K562 (cell line): ENCODE measurements around the gene ARHGAP4. TPM values are rescaled to one million over a fixed set of nuclear protein-coding genes. Genes with fewer than 3 reads are reported as not detected.
A peak's percentile ranks its signal among the peaks of the same experiment; 100 is the strongest.

Experiments used
- BMI1 ChIP-seq: fragments of 150-350 bp; IDR thresholded peaks from 2 replicates; pipeline ENCODE4 v1.6.1; 2014; ENCODE audit warnings: low read length
- CBX3 ChIP-seq, 2 experiments: IDR thresholded peaks; 1 replicate in 1 of 2; 2 replicates in 1 of 2; pipeline ENCODE4 v1.6.1; 2012; ENCODE audit warnings: inconsistent platforms in 2 of 2, low read length in 2 of 2, borderline replicate concordance in 1 of 2, control low read depth in 1 of 2
- CC2D1A ChIP-seq: fragments of 450-650 bp; IDR thresholded peaks from 2 replicates; pipeline ENCODE4 v1.6.1; 2017; ENCODE audit warnings: mild to moderate bottlenecking
- CSDE1 ChIP-seq, 2 experiments: fragments of 450-650 bp; IDR thresholded peaks; 2 replicates each; pipeline ENCODE4 v1.6.1; 2016; ENCODE audit warnings: mild to moderate bottlenecking in 1 of 2
- DACH1 ChIP-seq: fragments of 450-650 bp; IDR thresholded peaks from 2 replicates; pipeline ENCODE4 v1.6.1; 2018; ENCODE audit not compliant: partially characterized antibody
- E2F6 ChIP-seq, 2 experiments: IDR thresholded peaks; 2 replicates each; pipeline ENCODE4 v1.6.1; 2011; ENCODE audit warnings: borderline replicate concordance in 1 of 2, control low read depth in 1 of 2, low read depth in 1 of 2, low read length in 1 of 2, mild to moderate bottlenecking in 1 of 2, mixed read lengths in 1 of 2, moderate library complexity in 1 of 2; ENCODE audit not compliant: insufficient read depth in 1 of 2, insufficient read length in 1 of 2, poor library complexity in 1 of 2, severe bottlenecking in 1 of 2; ENCODE audit errors: extremely low read depth in 1 of 2
- FOXJ2 ChIP-seq: fragments of 200-800 bp; sonication (Bioruptor generic); IDR thresholded peaks from 2 replicates; pipeline ENCODE4 v1.6.1; 2016; ENCODE audit warnings: missing genetic modification characterization, missing compliant biosample characterization
- FOXJ3 ChIP-seq: sonication (generic); formaldehyde crosslinking; IDR thresholded peaks from 2 replicates; pipeline ENCODE4 v1.4.0; 2020; ENCODE audit warnings: mild to moderate bottlenecking, missing genetic modification reagents
- HSF4 ChIP-seq: fragments of 250-450 bp; sonication (Bioruptor Pico); IDR thresholded peaks from 2 replicates; pipeline ENCODE4 v2.1.2; 2022; ENCODE audit warnings: mild to moderate bottlenecking, moderate library complexity, borderline replicate concordance
- NCOR1 ChIP-seq: fragments of 450-650 bp; IDR thresholded peaks from 2 replicates; pipeline ENCODE4 v1.6.1; 2016; ENCODE audit warnings: mild to moderate bottlenecking, moderate library complexity
- NR1H2 ChIP-seq: sonication (generic); formaldehyde crosslinking; IDR thresholded peaks from 2 replicates; pipeline ENCODE4 v1.4.0; 2020; ENCODE audit warnings: mild to moderate bottlenecking, missing genetic modification reagents
- NR3C1 ChIP-seq: sonication (generic); formaldehyde crosslinking; IDR thresholded peaks from 2 replicates; pipeline ENCODE4 v1.8.1; 2022; ENCODE audit warnings: missing genetic modification reagents
- POLR2B ChIP-seq: fragments of 450-650 bp; IDR thresholded peaks from 2 replicates; pipeline ENCODE4 v1.6.1; 2018; ENCODE audit warnings: low read depth; ENCODE audit not compliant: partially characterized antibody
- RBM25 ChIP-seq: fragments of 200-400 bp; formaldehyde crosslinking; IDR thresholded peaks from 2 replicates; pipeline ENCODE4 v1.6.1; 2018; ENCODE audit warnings: low read length, low read depth, moderate library complexity; ENCODE audit not compliant: severe bottlenecking
- SETDB1 ChIP-seq: IDR thresholded peaks from one replicate; pipeline ENCODE4 v1.6.1; 2012; ENCODE audit warnings: low read length, control low read depth, inconsistent platforms
- SIRT6 ChIP-seq: IDR thresholded peaks from one replicate; pipeline ENCODE4 v1.6.1; 2012; ENCODE audit warnings: low read depth, mild to moderate bottlenecking, control low read depth, inconsistent platforms, low read length, moderate library complexity
- SMARCC2 ChIP-seq: fragments of 450-650 bp; IDR thresholded peaks from 2 replicates; pipeline ENCODE4 v1.6.1; 2017; ENCODE audit warnings: antibody characterized with exemption, moderate library complexity, mild to moderate bottlenecking, low read depth
- XRCC3 ChIP-seq: fragments of 450-650 bp; IDR thresholded peaks from 2 replicates; pipeline ENCODE4 v1.6.1; 2017; ENCODE audit warnings: mild to moderate bottlenecking, moderate library complexity
- ZNF57 ChIP-seq: fragments of 450-650 bp; formaldehyde crosslinking; IDR thresholded peaks from 2 replicates; pipeline ENCODE4 v1.4.0; 2020; ENCODE audit warnings: mild to moderate bottlenecking, moderate library complexity
- ZNF584 ChIP-seq: fragments of 200-800 bp; sonication (Bioruptor generic); IDR thresholded peaks from 2 replicates; pipeline ENCODE4 v1.6.1; 2016; ENCODE audit warnings: low read depth, mild to moderate bottlenecking, missing genetic modification characterization, missing compliant biosample characterization
- ZNF699 ChIP-seq: fragments of 250-450 bp; sonication (Bioruptor Pico); IDR thresholded peaks from 2 replicates; pipeline ENCODE4 v1.8.0; 2021; ENCODE audit warnings: mild to moderate bottlenecking, moderate library complexity; ENCODE audit not compliant: insufficient replicate concordance
- polyA plus RNA-seq, 8 experiments: library from polyadenylated mRNA; depleted of rRNA in 4 of 8; stranded (reverse) in 5 of 8; unstranded in 3 of 8; fragments of >200 nt; fragmentation: Nextera tagmentation in 2 of 8; fragmentation: Illumina TruSeq in 1 of 8; extraction: Ambion mirVana in 2 of 8; extraction: Trizol in 1 of 8; gene quantifications; 2 replicates each; pipeline versions ENCODE4 v1.2.1 to v1.2.3, GENCODE V29; 2011 to 2014; ENCODE audit warnings: inconsistent platforms in 1 of 8, missing spikeins in 1 of 8
- total RNA-seq, 7 experiments: library from RNA; depleted of rRNA in 6 of 7; stranded (reverse); fragments of >200 nt in 6 of 7; fragmentation: Illumina TruSeq in 2 of 7; extraction: Trizol in 2 of 7; gene quantifications; 2 replicates each; pipeline versions ENCODE4 v1.2.1 to v1.2.3, GENCODE V29; 2011 to 2021; ENCODE audit warnings: low replicate concordance in 1 of 7
- TF ChIP-seq, protein P1 (sequence below), 2 experiments: fragments of 450-650 bp; IDR thresholded peaks; 2 replicates each; pipeline ENCODE4 v1.6.1; 2018; ENCODE audit warnings: mild to moderate bottlenecking in 2 of 2, low read depth in 1 of 2; ENCODE audit not compliant: partially characterized antibody in 2 of 2
- TF ChIP-seq, protein P2 (sequence below): fragments of 450-650 bp; IDR thresholded peaks from 2 replicates; pipeline ENCODE4 v1.6.1; 2016; ENCODE audit warnings: missing biosample characterization, missing genetic modification characterization

Gene ARHGAP4
- total and polyA plus RNA-seq, 9 of the 15 experiments (the other 6 are each of a cell fraction or from before 2014, with no cell fraction given), result 0.30 to 81.8 (median 13.5) TPM

DNA sequence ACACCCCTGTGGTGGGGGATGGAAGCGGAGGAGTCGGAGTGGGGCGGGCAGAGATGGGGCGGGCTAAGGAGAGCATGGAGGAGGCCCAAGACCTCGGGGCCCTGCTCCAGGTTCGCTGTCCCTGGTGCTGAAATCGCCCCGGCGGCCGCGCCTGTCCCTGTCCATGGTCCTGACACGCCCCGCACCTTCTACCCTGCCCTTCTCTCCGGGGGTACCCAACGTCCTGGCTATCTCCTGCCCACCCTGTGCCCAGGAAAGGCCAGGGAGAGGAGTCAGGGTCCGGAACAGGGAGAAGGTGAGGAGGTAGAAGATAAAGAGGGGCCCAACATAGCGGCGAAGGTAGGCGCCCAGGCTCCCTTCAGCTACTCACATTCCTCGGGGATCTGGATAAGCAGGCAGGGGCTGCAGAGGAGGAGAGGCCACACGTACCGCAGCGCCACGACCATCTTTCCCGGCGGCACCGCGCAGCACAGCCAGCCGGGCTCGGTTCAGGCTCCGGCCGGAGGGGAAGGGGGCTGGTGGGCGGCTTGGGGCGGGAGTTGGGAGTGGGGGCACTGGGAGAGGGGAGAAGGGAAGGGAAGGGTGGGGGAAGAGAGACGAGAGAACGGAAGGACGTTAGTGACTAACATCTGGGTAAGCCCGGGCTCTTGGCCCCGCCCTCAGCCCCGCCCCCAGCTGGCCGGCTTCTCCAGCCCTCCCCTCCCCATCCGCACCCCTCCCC lies 50.5 kb downstream of the ARHGAP4 start (continued):
- TF ChIP-seq SIRT6 (no peak), ZNF699 (CRISPR knock-in tag) (no peak), SETDB1 (no peak), HSF4 (CRISPR knock-in tag) (0 out of 2 replicates have a peak, but pooled peaks have one; percentile 32), RBM25 (no peak), ZNF584 (CRISPR knock-in tag) (peak; percentile 88), DACH1 (no peak), BMI1 (no peak), NCOR1 (no peak), E2F6 (IDR thresholded peaks at IDR 0.05; ENCODE audit: borderline replicate concordance in 1 of 2, extremely low read depth in 1 of 2, insufficient read depth in 1 of 2, insufficient read length in 1 of 2, low read depth in 1 of 2, low read length in 1 of 2, poor library complexity in 1 of 2, severe bottlenecking in 1 of 2) (no peak), NR1H2 (peak; percentile 99), CBX3 (IDR thresholded peaks at IDR 0.05; ENCODE audit: borderline replicate concordance in 1 of 2, low read length in 2 of 2) (peak; percentile 19 to 53; a peak in 1 of 3 replicates), FOXJ3 (peak; percentile 88), SMARCC2 (no peak), CSDE1 (IDR thresholded peaks at IDR 0.05) (no peak), CC2D1A (no peak), XRCC3 (no peak), NR3C1 (CRISPR knock-in tag) (peak; percentile 100), ZNF57 (CRISPR knock-in tag) (no peak), FOXJ2 (tag) (0 out of 2 replicates have a peak, but pooled peaks have one; percentile 46), POLR2B (no peak)
- TF ChIP-seq, protein P1, sequence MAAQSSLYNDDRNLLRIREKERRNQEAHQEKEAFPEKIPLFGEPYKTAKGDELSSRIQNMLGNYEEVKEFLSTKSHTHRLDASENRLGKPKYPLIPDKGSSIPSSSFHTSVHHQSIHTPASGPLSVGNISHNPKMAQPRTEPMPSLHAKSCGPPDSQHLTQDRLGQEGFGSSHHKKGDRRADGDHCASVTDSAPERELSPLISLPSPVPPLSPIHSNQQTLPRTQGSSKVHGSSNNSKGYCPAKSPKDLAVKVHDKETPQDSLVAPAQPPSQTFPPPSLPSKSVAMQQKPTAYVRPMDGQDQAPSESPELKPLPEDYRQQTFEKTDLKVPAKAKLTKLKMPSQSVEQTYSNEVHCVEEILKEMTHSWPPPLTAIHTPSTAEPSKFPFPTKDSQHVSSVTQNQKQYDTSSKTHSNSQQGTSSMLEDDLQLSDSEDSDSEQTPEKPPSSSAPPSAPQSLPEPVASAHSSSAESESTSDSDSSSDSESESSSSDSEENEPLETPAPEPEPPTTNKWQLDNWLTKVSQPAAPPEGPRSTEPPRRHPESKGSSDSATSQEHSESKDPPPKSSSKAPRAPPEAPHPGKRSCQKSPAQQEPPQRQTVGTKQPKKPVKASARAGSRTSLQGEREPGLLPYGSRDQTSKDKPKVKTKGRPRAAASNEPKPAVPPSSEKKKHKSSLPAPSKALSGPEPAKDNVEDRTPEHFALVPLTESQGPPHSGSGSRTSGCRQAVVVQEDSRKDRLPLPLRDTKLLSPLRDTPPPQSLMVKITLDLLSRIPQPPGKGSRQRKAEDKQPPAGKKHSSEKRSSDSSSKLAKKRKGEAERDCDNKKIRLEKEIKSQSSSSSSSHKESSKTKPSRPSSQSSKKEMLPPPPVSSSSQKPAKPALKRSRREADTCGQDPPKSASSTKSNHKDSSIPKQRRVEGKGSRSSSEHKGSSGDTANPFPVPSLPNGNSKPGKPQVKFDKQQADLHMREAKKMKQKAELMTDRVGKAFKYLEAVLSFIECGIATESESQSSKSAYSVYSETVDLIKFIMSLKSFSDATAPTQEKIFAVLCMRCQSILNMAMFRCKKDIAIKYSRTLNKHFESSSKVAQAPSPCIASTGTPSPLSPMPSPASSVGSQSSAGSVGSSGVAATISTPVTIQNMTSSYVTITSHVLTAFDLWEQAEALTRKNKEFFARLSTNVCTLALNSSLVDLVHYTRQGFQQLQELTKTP (IDR thresholded peaks at IDR 0.05; ENCODE audit: low read depth in 1 of 2, partially characterized antibody in 2 of 2), result peak in 1 of 2 experiments; percentile 100
- TF ChIP-seq, protein P2, sequence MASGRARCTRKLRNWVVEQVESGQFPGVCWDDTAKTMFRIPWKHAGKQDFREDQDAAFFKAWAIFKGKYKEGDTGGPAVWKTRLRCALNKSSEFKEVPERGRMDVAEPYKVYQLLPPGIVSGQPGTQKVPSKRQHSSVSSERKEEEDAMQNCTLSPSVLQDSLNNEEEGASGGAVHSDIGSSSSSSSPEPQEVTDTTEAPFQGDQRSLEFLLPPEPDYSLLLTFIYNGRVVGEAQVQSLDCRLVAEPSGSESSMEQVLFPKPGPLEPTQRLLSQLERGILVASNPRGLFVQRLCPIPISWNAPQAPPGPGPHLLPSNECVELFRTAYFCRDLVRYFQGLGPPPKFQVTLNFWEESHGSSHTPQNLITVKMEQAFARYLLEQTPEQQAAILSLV, result no peak
